GM20000 (cell line): ENCODE data around the gene NAALADL2.

Experiments used
- DNase-seq: peaks from one replicate; pipeline ENCODE4 v3.0.0; 2012; ENCODE audit warnings: low spot score
- TF ChIP-seq, protein P1 (sequence below): IDR thresholded peaks from 2 replicates; pipeline ENCODE4 v1.5.1; 2012; ENCODE audit warnings: mild to moderate bottlenecking, control low read depth; ENCODE audit errors: extremely low read depth, missing control alignments

Gene NAALADL2

DNA sequence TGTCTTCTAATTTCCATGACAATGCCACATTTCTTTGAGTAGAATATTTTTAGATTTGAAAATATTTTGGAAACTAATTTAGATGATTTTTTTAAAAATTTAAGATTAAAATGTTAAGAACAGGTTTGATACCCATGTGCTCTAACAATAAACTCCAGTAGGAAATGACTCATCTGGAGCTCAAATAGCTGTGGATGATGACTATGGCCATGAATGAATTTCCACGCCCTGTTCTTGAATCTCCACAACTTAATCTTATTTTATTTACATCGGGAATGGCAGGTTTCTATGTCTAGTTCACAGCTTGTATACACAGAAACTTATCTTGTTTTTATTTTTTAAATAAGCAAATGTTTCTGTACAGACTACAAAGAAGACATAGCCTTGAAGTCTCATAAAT, 726.8 kb downstream of the NAALADL2 start:
- TF ChIP-seq, protein P1, sequence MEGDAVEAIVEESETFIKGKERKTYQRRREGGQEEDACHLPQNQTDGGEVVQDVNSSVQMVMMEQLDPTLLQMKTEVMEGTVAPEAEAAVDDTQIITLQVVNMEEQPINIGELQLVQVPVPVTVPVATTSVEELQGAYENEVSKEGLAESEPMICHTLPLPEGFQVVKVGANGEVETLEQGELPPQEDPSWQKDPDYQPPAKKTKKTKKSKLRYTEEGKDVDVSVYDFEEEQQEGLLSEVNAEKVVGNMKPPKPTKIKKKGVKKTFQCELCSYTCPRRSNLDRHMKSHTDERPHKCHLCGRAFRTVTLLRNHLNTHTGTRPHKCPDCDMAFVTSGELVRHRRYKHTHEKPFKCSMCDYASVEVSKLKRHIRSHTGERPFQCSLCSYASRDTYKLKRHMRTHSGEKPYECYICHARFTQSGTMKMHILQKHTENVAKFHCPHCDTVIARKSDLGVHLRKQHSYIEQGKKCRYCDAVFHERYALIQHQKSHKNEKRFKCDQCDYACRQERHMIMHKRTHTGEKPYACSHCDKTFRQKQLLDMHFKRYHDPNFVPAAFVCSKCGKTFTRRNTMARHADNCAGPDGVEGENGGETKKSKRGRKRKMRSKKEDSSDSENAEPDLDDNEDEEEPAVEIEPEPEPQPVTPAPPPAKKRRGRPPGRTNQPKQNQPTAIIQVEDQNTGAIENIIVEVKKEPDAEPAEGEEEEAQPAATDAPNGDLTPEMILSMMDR: no peak
- no peak for DNase-seq

DNA sequence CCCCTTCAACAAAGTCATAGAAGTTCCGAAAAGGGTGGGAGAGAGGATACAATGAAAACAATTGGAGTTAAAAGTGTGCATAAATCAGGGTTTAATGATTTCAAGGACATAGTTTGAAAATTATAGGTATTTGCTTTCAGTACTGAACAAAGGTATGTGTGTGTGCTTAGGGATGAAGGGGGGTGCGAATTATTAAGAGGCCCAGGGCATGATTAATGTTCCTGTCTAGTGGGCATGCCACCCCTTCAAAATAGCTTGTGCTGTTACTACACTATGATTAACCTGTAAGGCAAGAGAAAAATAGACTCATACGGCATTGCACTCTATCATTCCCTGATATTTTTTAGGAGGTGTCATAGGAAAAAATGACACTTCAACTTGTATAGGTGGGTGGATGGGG, 731.6 kb downstream of the NAALADL2 start:
- no peak for DNase-seq
- TF ChIP-seq, protein P1: no peak

DNA sequence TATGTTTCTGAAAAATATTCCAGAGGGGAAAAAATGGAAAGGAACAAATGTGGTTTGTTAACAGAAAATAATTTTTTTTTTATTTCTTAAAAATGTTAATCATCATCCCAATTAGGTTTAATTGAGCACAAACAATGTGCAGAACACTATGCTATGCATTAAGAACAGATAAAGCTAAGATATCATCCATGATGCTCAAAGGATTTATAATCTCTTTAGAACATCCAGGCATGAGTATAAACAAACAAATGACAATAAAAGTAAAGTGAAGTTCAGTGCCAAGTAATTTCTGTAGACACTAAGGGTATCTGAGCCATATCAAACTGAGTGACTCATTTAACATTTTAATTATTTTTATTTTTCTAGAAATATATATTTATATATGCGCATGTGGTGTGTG, 732.2 kb downstream of the NAALADL2 start:
- DNase-seq: no peak
- TF ChIP-seq, protein P1: no peak

DNA sequence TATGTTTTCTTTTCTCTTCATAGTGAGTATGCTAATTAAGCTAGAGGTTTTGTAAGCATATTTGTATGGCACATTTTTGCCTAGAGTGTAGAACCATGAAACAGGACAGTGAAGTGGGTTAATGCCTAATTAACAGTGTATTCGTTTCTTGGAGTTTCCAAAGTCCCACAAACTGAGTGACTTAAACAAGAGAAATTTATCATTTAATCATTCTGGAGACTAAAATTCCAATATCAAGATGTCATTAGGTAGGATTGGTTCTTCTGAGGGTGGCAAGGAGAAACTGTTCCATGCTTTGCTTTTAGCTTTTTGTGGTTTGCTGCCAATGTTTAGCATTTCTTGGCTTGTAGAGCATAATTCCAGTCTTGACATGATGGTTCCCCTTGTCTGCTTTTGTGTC, 734.2 kb downstream of the NAALADL2 start:
- TF ChIP-seq, protein P1: no peak
- DNase-seq: no peak

DNA sequence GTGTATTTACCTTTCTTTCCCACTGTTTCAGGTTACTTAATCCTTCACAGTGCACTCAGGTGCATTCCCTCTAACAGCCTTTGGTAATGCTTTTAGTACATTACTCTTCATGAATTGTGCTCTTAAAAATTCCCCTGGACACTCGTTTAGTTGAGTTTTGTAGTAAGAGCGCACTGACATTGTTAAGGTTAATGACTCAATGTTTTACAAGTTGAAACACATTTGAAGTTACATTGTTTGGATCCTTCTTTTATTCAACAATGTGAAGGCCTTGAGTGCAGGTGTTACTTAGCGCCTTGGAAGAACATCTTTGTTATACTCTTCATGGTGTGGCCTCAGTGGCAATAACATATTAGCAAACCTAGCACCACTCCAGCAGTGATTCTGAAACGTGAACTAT, 739.6 kb downstream of the NAALADL2 start:
- no peak for DNase-seq

DNA sequence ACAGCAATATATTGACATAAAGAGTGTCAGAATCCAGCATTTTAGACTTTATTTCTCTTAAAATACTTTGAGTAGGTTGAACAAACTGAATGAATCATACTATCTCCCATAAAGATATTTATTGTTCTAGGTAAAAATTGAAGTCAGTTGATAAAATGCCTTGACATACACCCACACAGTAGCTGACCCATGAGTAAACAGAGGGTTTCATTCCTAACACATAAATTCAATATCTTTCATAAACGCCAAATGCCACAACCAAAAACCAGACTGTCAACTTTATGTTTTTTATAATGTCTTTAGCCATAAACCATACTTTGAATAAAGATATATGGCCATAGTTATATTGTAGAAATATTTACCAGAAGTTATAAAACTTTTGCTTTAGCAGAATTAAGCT, 742.4 kb downstream of the NAALADL2 start:
- no peak for DNase-seq
- TF ChIP-seq, protein P1: no peak

More for the DNA sequence above, 739.6 kb downstream of the NAALADL2 start:
- TF ChIP-seq, protein P1: no peak

DNA sequence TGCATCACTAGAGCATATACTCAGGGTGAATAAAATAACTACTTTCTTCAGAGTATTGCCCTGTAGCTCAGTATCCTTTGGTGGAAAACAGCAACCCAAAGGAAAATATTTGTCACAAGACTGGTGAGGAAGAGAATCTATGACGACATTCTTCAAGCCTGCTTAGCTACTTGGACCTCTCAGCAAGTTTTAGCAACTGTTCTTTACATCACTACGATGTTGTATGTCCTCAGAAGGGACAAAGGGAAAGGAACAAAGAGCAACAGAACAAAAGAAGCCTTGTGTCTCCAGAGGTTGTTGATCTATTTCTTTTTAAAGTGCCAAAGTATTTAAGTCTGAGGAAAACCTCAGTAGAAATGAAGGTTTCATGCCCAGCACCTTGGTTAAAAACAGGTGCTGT, 746.7 kb downstream of the NAALADL2 start:
- TF ChIP-seq, protein P1: no peak
- no peak for DNase-seq
